Measurements from ENCODE around the gene PYGL.

DNA sequence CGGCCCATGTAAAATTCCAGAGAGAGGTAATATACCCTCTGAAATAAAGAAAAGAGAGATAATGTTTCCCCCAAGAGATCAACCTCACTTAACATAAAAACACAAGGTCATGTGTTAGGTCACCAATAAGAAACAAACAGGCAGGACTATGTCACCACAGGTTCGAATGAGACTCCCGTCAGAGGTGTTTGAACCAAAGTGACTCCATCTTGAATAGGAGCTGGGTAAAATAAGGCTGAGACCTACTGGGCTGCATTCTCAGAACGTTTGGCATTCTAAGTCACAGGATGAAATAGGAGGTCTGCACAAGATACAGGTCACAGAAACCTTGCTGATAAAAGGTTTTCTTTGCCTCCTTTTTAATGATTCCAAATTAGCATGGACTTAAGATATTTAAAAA lies 6.5 kb downstream of the PYGL start:
- TF ChIP-seq, protein P1, sequence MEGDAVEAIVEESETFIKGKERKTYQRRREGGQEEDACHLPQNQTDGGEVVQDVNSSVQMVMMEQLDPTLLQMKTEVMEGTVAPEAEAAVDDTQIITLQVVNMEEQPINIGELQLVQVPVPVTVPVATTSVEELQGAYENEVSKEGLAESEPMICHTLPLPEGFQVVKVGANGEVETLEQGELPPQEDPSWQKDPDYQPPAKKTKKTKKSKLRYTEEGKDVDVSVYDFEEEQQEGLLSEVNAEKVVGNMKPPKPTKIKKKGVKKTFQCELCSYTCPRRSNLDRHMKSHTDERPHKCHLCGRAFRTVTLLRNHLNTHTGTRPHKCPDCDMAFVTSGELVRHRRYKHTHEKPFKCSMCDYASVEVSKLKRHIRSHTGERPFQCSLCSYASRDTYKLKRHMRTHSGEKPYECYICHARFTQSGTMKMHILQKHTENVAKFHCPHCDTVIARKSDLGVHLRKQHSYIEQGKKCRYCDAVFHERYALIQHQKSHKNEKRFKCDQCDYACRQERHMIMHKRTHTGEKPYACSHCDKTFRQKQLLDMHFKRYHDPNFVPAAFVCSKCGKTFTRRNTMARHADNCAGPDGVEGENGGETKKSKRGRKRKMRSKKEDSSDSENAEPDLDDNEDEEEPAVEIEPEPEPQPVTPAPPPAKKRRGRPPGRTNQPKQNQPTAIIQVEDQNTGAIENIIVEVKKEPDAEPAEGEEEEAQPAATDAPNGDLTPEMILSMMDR (conservative IDR thresholded peaks at IDR 0.05; ENCODE audit: low read depth, low read length) = no peak
- TF ChIP-seq EZH2 (IDR thresholded peaks at IDR 0.05; ENCODE audit: low read length, unreplicated experiment) (no peak), EZH2phosphoT487 (IDR thresholded peaks at IDR 0.05; ENCODE audit: borderline replicate concordance, low read length) (no peak)
